Endometrium (tissue), 2 donors: Measurements from ENCODE around the gene VSTM2L.

Experiments
- FAIRE-seq: peaks from 2 replicates; lab custom pipeline; 2012; peaks lifted over from hg19 to GRCh38; lab: Jason Lieb, UNC
- donor health status: control.
- donor health status: control.

VSTM2L gene

DNA sequence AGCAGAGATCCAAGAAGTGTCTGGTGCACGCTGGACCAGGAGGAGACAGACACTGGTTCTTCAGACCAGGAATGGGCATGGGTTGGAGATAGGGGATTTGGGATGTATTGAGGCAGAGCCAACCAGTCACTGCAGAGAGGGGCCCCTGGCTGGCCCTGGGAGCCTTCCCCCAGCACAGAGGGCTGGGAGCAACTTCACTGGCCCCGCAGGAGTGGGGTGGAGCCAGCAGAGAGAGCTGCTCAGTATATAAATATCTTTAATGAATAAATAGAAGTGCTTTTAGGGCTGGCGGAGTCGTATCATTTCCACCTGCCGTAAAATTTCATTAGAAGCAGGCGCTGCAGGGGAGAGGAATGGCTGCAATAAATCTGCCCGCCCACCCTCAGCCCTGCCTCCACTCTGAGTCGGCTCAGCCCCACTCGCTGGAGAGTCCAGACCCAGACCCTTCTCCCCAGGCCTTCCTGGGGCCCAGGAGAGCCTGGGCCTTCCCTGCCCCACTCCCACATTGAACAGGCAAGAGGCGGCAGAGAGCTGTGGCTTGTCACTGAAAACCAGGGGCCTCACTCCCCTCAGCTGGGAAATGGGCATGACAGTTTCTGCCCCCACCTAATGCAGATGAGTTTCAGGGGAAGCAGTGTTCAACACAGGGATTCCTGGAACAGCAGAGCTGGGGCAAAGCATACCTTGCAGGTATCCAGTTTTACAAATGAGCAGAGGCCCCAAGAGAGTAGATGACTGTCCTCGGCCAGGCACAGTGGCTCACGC, 23.9 kb upstream of the VSTM2L start:
- FAIRE-seq: no peak

DNA sequence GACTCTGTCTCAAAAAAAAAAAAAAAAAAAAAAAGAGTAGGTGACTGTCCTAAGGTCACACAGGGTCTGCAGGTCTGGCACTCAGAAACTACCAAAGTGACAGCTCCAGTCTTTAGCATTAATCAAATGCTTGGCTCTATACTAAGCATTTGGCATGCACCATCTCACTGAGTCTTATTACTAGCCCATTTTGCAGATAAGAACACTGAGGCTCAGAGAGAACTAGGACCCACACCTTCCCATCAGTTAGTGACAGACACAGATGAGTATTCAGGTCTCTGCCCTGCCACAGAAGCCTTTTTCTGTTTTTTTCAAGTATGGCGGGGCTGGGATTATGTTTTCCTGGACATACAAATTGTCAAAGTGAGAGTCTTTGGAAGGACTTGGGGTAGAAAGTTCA, 23.1 kb upstream of the VSTM2L start:
- no peak for FAIRE-seq

- FAIRE-seq: no peak
Observed at GRCh38 chr20:37880726-37881591, 22.0 kb upstream of the VSTM2L start.

DNA sequence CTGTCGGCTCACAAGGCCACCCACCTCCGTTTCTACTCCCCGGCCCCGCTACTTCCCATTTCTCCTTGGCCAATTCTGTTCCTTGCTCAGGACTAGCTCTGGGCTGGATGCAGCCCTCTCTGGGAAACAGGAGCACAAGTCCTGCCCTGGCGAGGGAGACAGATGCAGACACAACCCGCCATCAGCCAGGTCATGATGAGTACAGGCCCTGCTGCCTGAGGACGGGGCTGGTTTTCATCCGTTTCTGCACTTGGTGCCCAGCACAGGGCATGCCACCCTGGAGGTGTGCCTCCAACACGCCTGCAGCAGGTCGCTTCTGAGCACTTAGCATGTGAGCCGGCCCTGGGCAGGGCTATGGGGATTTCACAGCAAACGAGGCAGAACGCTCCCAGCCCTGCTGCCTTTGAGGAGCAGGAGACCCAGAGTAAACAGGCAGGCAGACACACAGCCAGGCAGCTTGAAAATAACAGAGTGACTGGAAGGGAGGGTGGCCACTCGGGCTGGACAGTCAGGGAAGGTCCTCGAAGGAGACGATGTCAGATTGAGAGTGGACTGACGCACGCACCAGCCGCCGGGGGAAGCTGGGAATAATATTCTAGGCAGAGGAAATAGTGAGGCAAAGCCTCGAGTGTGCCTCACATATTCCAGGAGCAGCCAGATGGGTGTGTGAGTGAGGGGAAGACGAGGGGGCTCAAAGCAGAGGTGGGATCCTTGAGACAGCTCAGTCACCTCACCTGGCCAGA, 21.2 kb upstream of the VSTM2L start:
- FAIRE-seq: no peak

DNA sequence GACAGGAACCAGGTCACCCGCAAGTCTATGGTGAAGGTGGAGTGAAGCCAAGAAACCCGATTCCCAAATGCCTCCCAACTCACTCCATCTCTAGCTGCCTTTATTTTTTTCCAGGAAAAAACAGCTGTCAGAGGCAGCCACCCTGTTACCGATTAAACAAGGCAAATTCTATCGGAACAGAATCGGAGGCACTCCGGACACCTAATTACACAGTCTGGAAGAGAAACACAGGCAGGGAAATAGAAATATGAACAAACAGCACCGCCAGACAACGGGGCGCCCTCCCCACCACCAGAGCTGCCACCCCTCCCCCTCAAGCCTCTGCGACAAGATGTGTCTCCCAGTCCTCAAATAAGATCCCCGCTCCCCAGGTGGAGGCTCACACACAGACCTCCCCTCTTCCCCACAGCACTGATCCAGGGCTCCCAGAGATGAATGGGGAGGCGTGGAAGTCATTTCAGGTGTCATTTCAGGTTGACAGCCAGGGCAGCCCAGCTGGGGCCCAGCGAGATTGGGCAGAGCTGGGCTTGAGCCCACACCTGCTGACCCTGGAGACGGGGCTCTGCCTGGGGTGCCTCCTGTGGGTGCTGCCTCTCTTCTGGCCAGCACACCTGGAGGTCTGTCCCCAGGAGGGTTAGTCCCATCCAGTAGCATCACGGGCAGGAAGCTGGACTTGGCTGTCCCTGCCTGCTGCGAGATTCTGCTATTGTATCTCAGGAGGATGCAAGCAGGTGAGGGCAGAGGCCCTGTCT, 19.8 kb upstream of the VSTM2L start:
- no peak for FAIRE-seq

- FAIRE-seq: no peak
Observed at GRCh38 chr20:37885042-37885441, 17.9 kb upstream of the VSTM2L start.

DNA sequence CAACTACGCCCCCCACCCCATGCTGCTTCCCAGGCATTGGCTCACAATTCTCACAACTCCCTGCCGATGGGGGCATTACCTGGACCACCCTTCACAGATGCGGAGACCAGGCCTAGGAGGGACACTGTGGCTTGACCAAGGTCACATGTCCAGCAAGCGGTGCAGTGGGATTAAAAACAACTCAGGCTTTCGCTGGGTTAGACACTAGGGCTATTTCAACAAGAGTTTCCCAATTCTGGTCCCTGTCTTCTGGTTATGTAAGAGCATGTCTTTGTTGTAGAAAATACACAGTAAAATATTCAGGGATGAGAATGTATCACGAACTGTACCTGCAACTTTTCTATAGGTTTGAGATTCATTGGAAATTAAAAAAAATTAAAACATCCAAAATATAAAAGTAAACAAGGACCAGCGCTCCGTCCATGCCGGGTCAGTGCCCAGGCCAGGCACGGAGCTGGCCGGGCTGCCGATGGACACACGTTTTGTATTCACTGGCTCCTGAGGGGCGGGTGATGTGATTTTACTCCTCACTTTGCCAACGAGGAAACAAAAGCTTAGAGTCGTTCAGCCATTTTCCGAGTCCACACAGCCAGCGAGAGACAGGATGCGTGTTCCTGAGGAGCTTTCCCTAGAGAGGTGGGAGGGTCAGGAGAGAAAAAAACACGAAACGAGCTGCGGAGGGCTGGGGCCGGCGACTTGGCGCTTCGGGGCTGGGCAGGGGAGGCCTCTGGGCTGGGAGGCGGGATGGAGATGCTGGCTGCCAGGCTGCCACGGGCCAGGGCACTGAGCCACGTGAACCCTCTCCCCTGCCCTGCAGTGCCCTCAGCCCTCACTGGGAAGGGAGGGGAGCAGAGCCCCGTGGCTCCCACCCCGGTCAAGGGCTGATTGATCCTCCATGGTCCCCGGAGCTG, 17.1 kb upstream of the VSTM2L start:
- no peak for FAIRE-seq

- FAIRE-seq: no peak
Observed at GRCh38 chr20:37886851-37887297, 16.1 kb upstream of the VSTM2L start.

DNA sequence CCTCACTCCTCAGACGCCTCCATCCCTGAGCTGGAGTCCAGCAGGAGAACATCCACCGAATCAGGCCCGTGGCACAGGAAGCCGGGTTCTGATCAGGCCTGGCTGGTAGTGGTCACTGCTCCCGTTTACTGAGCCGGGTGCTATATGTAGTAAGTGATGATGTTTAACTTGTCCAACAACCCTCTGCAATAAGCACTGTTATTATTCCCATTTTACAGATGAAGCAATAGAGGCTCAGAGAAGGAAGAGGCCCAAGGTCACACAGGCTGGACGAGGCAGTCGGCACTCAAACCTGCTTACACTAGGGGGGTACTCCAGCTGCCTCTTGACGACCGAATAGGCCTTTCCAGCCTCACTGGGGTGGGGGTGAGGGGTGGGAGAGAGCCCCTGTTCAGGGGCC, 14.3 kb upstream of the VSTM2L start:
- no peak for FAIRE-seq

- no peak for FAIRE-seq
Observed at GRCh38 chr20:37890108-37890507, 12.8 kb upstream of the VSTM2L start.

DNA sequence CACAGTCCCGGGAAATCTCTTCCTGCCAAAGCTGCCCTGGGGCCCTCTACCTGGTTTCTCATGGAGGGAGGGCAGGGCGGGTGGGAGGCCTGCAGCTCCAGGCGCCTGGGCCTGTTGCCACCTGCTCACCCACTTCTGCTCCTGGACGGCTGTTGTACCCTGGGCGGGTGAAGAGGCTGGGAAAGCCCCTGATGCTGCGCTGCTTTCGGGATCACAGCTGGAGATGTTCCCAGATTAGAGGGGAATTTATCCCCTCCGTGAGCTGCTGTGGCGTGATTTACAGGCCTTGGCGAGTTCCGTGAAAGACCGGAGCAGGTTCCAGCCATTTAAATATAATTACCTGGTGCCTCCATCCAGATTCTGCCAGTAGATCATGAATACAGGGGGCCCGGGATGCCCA, 12.3 kb upstream of the VSTM2L start:
- no peak for FAIRE-seq

GRCh38 chr20:37892001-37892400, 10.9 kb upstream of the VSTM2L start:
- no peak for FAIRE-seq

GRCh38 chr20:37893566-37894241, 9.2 kb upstream of the VSTM2L start:
- no peak for FAIRE-seq

- no peak for FAIRE-seq
Observed at GRCh38 chr20:37894454-37894853, 8.5 kb upstream of the VSTM2L start.

DNA sequence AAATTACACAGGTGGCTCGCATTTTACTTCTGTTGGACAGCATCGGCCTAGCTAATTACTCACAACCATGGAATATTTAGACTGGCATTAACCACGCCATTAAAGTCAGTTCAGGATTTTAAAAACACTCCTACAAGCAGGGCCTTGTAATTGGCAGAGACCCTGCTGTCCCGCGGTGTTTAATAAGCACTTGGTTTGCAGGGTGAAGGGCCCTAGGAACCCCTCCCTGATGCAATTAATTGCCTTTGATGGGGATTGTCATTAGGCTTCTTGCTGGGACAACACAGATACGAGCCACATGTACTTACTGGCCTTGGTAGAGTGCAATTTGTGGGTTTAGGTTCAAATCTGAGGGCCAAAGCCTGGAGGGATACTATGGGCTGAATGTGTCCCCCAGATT, 7.8 kb upstream of the VSTM2L start:
- FAIRE-seq: no peak

GRCh38 chr20:37896932-37897548, 5.9 kb upstream of the VSTM2L start:
- FAIRE-seq: no peak

DNA sequence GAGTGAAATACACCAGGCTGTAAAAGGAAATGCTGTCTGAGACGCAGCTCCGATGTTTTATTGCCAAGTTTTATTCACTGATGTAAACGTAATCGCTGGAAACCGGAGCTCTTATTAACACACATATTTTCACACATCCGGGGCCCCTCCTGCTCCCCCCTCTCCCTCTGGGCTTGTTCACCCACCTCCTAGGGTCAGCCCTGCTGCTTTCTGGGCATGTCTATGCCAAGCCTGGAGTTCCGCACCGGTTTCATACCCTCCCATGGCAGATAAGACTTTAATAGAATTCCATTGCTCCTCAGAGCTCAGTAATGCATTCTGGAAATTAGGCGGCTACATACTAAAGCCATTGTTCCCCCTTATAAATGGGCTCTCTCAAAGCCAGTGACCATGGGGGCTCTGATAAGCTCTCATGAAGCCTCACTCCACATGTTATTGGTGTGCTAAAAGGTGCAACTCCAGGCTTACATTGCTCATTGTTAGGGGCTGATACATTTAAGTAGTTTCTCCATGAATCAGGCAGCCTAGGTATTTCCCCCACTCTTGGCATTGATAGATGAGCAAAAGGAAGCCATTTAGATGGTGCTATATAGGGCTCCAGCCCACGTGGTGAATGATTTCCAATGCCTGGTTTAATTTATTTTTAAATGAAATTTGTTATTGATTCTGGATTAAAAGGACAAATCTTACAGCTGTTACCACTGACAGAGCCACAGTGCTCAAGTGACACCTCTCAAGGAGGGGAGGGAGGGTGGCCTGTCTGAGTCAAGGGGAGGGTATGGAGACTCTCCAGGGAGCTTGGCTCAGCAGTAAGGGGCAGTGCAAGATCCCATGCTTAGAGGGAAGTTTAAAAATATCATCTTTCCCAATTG, 4.5 kb upstream of the VSTM2L start:
- FAIRE-seq: no peak

DNA sequence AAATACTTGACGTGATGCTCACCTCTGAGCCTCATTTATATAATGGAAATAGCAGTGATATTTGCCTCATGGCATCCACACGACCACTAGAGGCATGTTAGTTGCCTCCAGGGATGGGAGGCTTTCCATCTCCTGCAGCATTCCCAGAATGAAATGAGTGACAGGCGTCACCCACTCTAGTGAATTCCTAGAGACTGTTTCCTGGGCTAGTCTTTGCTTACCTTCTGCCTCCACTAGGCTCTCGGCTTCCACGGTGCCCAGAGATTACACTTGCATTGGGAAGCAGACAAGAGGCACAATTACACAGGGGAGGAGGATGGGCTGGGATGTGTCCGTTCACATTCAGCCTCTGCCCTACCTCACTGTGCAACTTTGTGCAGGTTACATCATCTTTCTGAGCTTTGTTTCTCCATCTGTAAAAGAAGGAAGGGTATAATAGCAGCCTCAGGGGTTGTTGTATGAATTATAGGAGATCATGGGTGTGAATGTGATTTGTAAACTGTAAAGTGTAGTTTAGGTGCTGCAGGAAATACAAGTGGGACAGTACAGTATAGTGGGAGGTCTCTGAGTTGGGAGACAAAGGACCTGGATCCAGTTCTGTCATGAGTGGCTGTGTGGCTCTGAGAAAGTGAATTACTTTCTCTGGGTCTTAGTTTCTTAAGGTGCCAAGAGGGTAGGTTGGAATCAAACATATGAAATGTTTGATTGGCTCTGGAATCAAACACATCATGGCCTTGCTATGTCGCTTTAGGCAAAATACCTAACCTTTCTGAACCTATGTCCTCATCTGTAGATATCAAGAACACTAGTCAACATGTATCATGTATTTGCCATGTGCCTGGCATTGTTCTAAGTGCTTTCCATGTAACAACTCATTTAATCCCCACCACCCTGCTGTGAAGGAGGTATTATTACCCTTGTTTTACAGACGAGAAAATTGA, 3.6 kb upstream of the VSTM2L start:
- FAIRE-seq: no peak
